T-helper 2 cell (primary cell): ENCODE measurements around the gene SHC4.
"Not testable (repeated sequence)": the region's sequence is repeated elsewhere in the genome, so short reads cannot be mapped to it uniquely, and the experiment has no call there.

ENCODE experiments used
- DNase-seq, 5 experiments: peaks; one replicate each; pipeline versions ENCODE4 v3.0.0 to v3.0.0-alpha.2; 2012 to 2022

Gene SHC4

GRCh38 chr15:48877630-48878595, 85.8 kb downstream of the SHC4 start, which contains the start of gene EID1:
Gene EID1 (plus strand): TSS chr15:48878134. CDS start chr15:48878177, 43 bp downstream.
- peak; percentile 80 to 98 (median 89) for DNase-seq

- no peak for DNase-seq
Measured at GRCh38 chr15:48876057-48876456, 87.7 kb downstream of the SHC4 start.

GRCh38 chr15:48875241-48875960, 88.3 kb downstream of the SHC4 start:
- DNase-seq = peak in 1 of 5 experiments; percentile 63

- no peak for DNase-seq
Measured at GRCh38 chr15:48872632-48873031, 91.1 kb downstream of the SHC4 start.

- no peak for DNase-seq
Measured at GRCh38 chr15:48871542-48871941, 92.2 kb downstream of the SHC4 start.

- no peak for DNase-seq
Measured at GRCh38 chr15:48869966-48870365, 93.8 kb downstream of the SHC4 start.

GRCh38 chr15:48868536-48868935, 95.2 kb downstream of the SHC4 start:
- DNase-seq = no peak

GRCh38 chr15:48868023-48868422, 95.7 kb downstream of the SHC4 start:
- DNase-seq = no peak

GRCh38 chr15:48866141-48866563, 97.6 kb downstream of the SHC4 start:
- DNase-seq = no peak

GRCh38 chr15:48865370-48866079, 98.2 kb downstream of the SHC4 start:
- no peak for DNase-seq

GRCh38 chr15:48862705-48863104, 101.0 kb downstream of the SHC4 start:
- peak in 1 of 5 experiments; percentile 42 for DNase-seq

GRCh38 chr15:48861813-48862431, 101.8 kb downstream of the SHC4 start:
- peak in 3 of 5 experiments; percentile 14 to 80 (median 45) for DNase-seq

GRCh38 chr15:48859426-48859825, 104.3 kb downstream of the SHC4 start:
- DNase-seq = no peak

- peak in 1 of 5 experiments; percentile 82 for DNase-seq
Measured at GRCh38 chr15:48858401-48858800, 105.3 kb downstream of the SHC4 start.

- no peak for DNase-seq
Measured at GRCh38 chr15:48856942-48857341, 106.8 kb downstream of the SHC4 start.

- DNase-seq = no peak
Measured at GRCh38 chr15:48855501-48856440, 107.9 kb downstream of the SHC4 start.

GRCh38 chr15:48854434-48854833, 109.3 kb downstream of the SHC4 start:
- DNase-seq = not testable (repeated sequence)

GRCh38 chr15:48851956-48852355, 111.8 kb downstream of the SHC4 start:
- no peak for DNase-seq

- no peak for DNase-seq
Measured at GRCh38 chr15:48850648-48851047, 113.1 kb downstream of the SHC4 start.

- no peak for DNase-seq
Measured at GRCh38 chr15:48845123-48845522, 118.6 kb downstream of the SHC4 start.

GRCh38 chr15:48842501-48842900, 121.2 kb downstream of the SHC4 start:
- no peak for DNase-seq
